ENCODE measurements around the gene TPRX1. TPM values are rescaled to one million over a fixed set of nuclear protein-coding genes. Genes with fewer than 3 reads are reported as not detected.
"Not testable (repeated sequence)": the region's sequence is repeated elsewhere in the genome, so short reads cannot be mapped to it uniquely, and the experiment has no call there.

The TPRX1 gene, protein sequence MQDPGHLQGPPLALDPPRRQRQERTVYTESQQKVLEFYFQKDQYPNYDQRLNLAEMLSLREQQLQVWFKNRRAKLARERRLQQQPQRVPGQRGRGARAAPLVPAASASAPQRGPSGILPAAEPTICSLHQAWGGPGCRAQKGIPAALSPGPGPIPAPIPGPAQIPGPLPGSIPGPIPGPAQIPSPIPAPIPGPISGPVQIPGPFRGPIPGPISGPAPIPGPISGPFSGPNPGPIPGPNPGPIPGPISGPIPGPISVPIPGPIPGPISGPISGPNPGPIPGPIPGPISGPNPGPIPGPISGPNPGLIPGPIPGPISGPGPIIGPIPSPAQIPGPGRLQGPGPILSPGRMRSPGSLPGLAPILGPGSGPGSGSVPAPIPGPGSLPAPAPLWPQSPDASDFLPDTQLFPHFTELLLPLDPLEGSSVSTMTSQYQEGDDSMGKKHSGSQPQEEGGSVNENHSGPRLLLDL
- 1 to 10 TPM in 1 of 8 experiments, under 1 TPM in 3, not detected in 4; 0.33 to 1.1 (median 0.46) TPM for total RNA-seq

GRCh38 chr19:47804451-47804850, at the start of gene TPRX1:
TSS of gene TPRX1 (minus strand) at chr19:47804551. CDS start at chr19:47804539, 12 bp downstream.
- H3K4me3 ChIP-seq; H3K4me1 ChIP-seq (replicated peaks in 1 of 2); in situ Hi-C loops (cut with MboI; ENCODE audit: low pct_unique_long_range_greater_than_20kb in 2 of 9, low sequenced_read_pairs in 9 of 9, unreplicated experiment in 9 of 9); H3K27ac ChIP-seq: not testable (repeated sequence)
- peak in 1 of 8 experiments; percentile 21 for ATAC-seq (replicated peaks in 6 of 8)
- WGBS, 10 experiments: no CpG with 5 or more reads among the region's 5 CpGs

- H3K27ac ChIP-seq: no peak overlapping the region
- in situ Hi-C loops (cut with MboI; ENCODE audit: low pct_unique_long_range_greater_than_20kb in 2 of 9, low sequenced_read_pairs in 9 of 9, unreplicated experiment in 9 of 9): no loop called here
- no peak overlapping the region for H3K4me3 ChIP-seq
- no peaks in the 10 kb centered on the region for H3K4me1 ChIP-seq (replicated peaks in 1 of 2)
- 29 to 94% (median 75%) methylated on average over 1 to 3 of the region's 5 CpGs; no CpG with 5 or more reads in 3 of the 10 experiments for WGBS, 10 experiments
- no peak for ATAC-seq (replicated peaks in 6 of 8)
Observed at GRCh38 chr19:47853003-47853402, 48.7 kb upstream of the TPRX1 start.

- H3K4me1 ChIP-seq (replicated peaks in 1 of 2): no peaks in the 10 kb centered on the region
- H3K27ac ChIP-seq: no peak overlapping the region
- 0 to 33% (median 5%) methylated on average over 3 to 13 of the region's 22 CpGs; no CpG with 5 or more reads in 2 of the 10 experiments for WGBS, 10 experiments
- in situ Hi-C loops (cut with MboI; ENCODE audit: low pct_unique_long_range_greater_than_20kb in 2 of 9, low sequenced_read_pairs in 9 of 9, unreplicated experiment in 9 of 9): no loop called here
- no peak for ATAC-seq (replicated peaks in 6 of 8)
- no peak overlapping the region for H3K4me3 ChIP-seq
Observed at GRCh38 chr19:47848823-47849473, 44.6 kb upstream of the TPRX1 start.

GRCh38 chr19:47848425-47848822, 44.1 kb upstream of the TPRX1 start:
- H3K4me1 ChIP-seq (replicated peaks in 1 of 2): no peaks in the 10 kb centered on the region
- in situ Hi-C loops (cut with MboI; ENCODE audit: low pct_unique_long_range_greater_than_20kb in 2 of 9, low sequenced_read_pairs in 9 of 9, unreplicated experiment in 9 of 9): no loop called here
- WGBS, 10 experiments: 0 to 100% (median 80%) methylated on average over 1 to 8 of the region's 10 CpGs; no CpG with 5 or more reads in 3 of the 10 experiments
- no peak overlapping the region for H3K27ac ChIP-seq
- H3K4me3 ChIP-seq: no peak overlapping the region
- ATAC-seq (replicated peaks in 6 of 8): no peak

GRCh38 chr19:47842941-47843340, 38.6 kb upstream of the TPRX1 start:
- ATAC-seq (replicated peaks in 6 of 8): no peak
- H3K4me1 ChIP-seq (replicated peaks in 1 of 2): no peaks in the 10 kb centered on the region
- no peak overlapping the region for H3K4me3 ChIP-seq
- in situ Hi-C loops (cut with MboI; ENCODE audit: low pct_unique_long_range_greater_than_20kb in 2 of 9, low sequenced_read_pairs in 9 of 9, unreplicated experiment in 9 of 9): no loop called here
- WGBS, 10 experiments: 23 to 100% (median 81%) methylated on average over 1 to 4 of the region's 5 CpGs; no CpG with 5 or more reads in 2 of the 10 experiments
- H3K27ac ChIP-seq: no peak overlapping the region

DNA sequence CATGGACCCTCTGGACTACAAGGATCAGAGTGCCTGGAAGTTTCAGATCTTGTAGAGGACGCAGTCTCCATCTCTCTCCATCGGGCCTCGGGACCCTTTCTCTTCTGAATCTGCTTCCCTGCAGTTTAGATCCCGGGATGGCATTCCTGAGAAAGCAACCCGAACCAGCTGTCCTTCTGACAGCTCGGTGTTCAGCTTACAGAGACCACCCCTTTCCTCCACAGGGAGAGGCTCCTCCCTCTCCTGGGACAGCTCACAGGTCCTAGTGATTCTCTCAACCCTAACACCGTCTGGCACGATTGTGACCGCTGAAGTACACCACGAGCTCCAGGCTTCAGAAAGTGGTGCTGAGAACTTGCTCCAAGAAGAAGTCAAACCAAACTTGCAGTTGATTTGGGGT, 35.6 kb upstream of the TPRX1 start:
- Histone ChIP-seq H3K27ac (no peak overlapping the region), H3K4me1 (replicated peaks in 1 of 2) (no peaks in the 10 kb centered on the region), H3K4me3 (no peak overlapping the region)
- 7 to 60% (median 50%) methylated on average over 1 to 7 of the region's 10 CpGs; no CpG with 5 or more reads in 7 of the 10 experiments for WGBS, 10 experiments
- in situ Hi-C loops (cut with MboI; ENCODE audit: low pct_unique_long_range_greater_than_20kb in 2 of 9, low sequenced_read_pairs in 9 of 9, unreplicated experiment in 9 of 9): no loop called here
- peak in 3 of 8 experiments; percentile 34 to 58 (median 47) for ATAC-seq (replicated peaks in 6 of 8)

- Histone ChIP-seq H3K27ac (no peak overlapping the region), H3K4me3 (no peak overlapping the region), H3K4me1 (replicated peaks in 1 of 2) (no peaks in the 10 kb centered on the region)
- no peak for ATAC-seq (replicated peaks in 6 of 8)
- WGBS, 10 experiments: 20% methylated on average over 1 of the region's 16 CpGs; no CpG with 5 or more reads in 9 of the 10 experiments
- in situ Hi-C loops (cut with MboI; ENCODE audit: low pct_unique_long_range_greater_than_20kb in 2 of 9, low sequenced_read_pairs in 9 of 9, unreplicated experiment in 9 of 9): no loop called here
Observed at GRCh38 chr19:47839411-47839810, 35.1 kb upstream of the TPRX1 start.

DNA sequence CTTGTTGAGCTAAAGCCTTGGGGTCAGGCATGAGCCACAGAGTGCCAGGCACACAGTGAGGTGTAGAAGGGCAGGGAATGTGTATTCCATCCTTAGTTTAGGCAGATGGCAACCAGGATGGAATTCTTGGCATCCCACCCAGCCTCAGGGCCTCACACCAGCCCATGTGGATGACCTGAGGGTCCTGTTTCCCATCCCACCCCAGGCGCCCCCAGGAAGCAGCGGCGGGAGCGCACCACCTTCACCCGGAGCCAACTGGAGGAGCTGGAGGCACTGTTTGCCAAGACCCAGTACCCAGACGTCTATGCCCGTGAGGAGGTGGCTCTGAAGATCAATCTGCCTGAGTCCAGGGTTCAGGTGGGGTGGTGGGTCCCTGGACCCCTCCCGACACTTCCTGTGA, 31.7 kb upstream of the TPRX1 start:
- Histone ChIP-seq H3K4me3 (no peak overlapping the region), H3K4me1 (replicated peaks in 1 of 2) (no peaks in the 10 kb centered on the region), H3K27ac (no peak overlapping the region)
- WGBS, 10 experiments: 20 to 83% (median 75%) methylated on average over 1 to 5 of the region's 8 CpGs; no CpG with 5 or more reads in 6 of the 10 experiments
- no peak for ATAC-seq (replicated peaks in 6 of 8)
- in situ Hi-C loops (cut with MboI; ENCODE audit: low pct_unique_long_range_greater_than_20kb in 2 of 9, low sequenced_read_pairs in 9 of 9, unreplicated experiment in 9 of 9): no loop called here

DNA sequence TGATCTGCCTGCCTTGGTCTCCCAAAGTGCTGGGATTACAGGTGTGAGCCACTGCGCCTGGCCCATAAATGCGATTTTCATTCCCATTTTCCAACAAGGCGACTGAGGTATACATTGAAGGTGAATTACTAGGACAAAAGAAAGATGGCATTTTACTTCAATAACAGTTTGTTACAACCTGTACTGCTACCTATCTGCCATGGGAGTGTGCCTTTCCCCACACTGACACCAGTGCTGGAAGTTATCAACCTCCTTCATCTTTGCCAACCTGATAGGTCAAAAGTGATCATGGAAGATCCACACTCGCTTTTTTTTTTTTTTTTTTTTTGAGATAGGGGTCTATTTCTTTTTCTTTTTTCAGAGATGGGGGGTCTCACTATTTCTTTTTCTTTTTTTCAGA, 28.4 kb upstream of the TPRX1 start:
- WGBS, 10 experiments: 14 to 100% (median 91%) methylated on average over 1 to 4 of the region's 4 CpGs; no CpG with 5 or more reads in 1 of the 10 experiments
- H3K27ac ChIP-seq: no peak overlapping the region
- H3K4me3 ChIP-seq: no peak overlapping the region
- H3K4me1 ChIP-seq (replicated peaks in 1 of 2): no peaks in the 10 kb centered on the region
- ATAC-seq (replicated peaks in 6 of 8): no peak
- in situ Hi-C loops (cut with MboI; ENCODE audit: low pct_unique_long_range_greater_than_20kb in 2 of 9, low sequenced_read_pairs in 9 of 9, unreplicated experiment in 9 of 9): no loop called here

- Histone ChIP-seq H3K27ac (no peak overlapping the region), H3K4me3 (no peak overlapping the region), H3K4me1 (replicated peaks in 1 of 2) (no peaks in the 10 kb centered on the region)
- in situ Hi-C loops (cut with MboI; ENCODE audit: low pct_unique_long_range_greater_than_20kb in 2 of 9, low sequenced_read_pairs in 9 of 9, unreplicated experiment in 9 of 9): no loop called here
- no peak for ATAC-seq (replicated peaks in 6 of 8)
- 10 to 100% (median 66%) methylated on average over 1 to 3 of the region's 6 CpGs; no CpG with 5 or more reads in 2 of the 10 experiments for WGBS, 10 experiments
Observed at GRCh38 chr19:47826800-47827199, 22.4 kb upstream of the TPRX1 start.

- in situ Hi-C loops (cut with MboI; ENCODE audit: low pct_unique_long_range_greater_than_20kb in 2 of 9, low sequenced_read_pairs in 9 of 9, unreplicated experiment in 9 of 9): no loop called here
- no peak for ATAC-seq (replicated peaks in 6 of 8)
Observed at GRCh38 chr19:47824396-47824795, 20.0 kb upstream of the TPRX1 start.

DNA sequence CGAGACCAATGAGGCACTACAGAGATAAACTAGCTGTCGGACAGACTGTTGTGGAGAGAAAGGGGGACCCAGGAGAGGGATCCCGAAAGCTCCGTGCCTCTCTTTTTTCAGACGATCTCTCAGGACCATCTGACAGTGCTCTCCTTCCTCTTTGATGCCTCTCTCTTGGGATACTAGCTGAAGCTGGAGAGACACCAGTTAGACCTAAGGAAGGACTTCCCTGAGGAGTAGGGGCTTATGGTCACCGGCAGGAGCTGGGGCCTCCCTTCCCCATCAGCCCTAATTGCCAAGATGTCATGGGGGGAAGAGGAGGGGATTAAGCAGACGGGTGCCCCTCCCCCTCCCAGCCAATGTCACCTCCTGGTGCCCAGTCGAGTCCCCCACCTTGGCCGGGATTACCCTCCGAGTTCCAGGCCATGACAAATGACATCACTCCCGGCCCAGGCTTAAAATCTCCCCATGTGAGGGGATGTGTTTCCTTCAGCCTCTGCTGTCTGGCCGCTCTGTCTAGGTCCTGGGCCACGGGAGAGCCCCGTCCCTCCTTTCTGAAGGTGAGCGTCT, 17.2 kb upstream of the TPRX1 start, which contains the start of gene CRX:
Gene CRX (plus strand): TSS at position 478 of the 561 bp plus-strand sequence. CDS start 12,507 bp downstream, outside the sequence.
- H3K4me1 ChIP-seq (replicated peaks in 1 of 2): peaks cover 2 to 8% of the 10 kb centered on the region in 2 donors
- in situ Hi-C loops (cut with MboI; ENCODE audit: low pct_unique_long_range_greater_than_20kb in 2 of 9, low sequenced_read_pairs in 9 of 9, unreplicated experiment in 9 of 9): no loop called here
- H3K4me3 ChIP-seq: no peak within 1 kb of the TSS
- no peak for ATAC-seq (replicated peaks in 6 of 8)
- H3K27ac ChIP-seq: no peak within 1 kb of the TSS
- whole genome bisulfite sequencing, 10 experiments: 35 to 100% (median 67%) methylated on average over 1 to 7 of the region's 15 CpGs; no CpG with 5 or more reads in 2 of the 10 experiments

More at GRCh38 chr19:47824396-47824795, 20.0 kb upstream of the TPRX1 start:
- 83 to 100% (median 90%) methylated on average over 1 to 3 of the region's 6 CpGs; no CpG with 5 or more reads in 7 of the 10 experiments for WGBS, 10 experiments
- H3K4me1 ChIP-seq (replicated peaks in 1 of 2): peaks cover 2 to 7% of the 10 kb centered on the region in 2 donors
- no peak overlapping the region for H3K27ac ChIP-seq
- no peak overlapping the region for H3K4me3 ChIP-seq

- no peak for ATAC-seq (replicated peaks in 6 of 8)
- 30 to 90% (median 71%) methylated on average over 2 of the region's 2 CpGs; no CpG with 5 or more reads in 2 of the 10 experiments for WGBS, 10 experiments
- Histone ChIP-seq H3K4me3 (no peak overlapping the region), H3K27ac (no peak overlapping the region), H3K4me1 (replicated peaks in 1 of 2) (peaks cover 2 to 8% of the 10 kb centered on the region in 2 donors)
- in situ Hi-C loops (cut with MboI; ENCODE audit: low pct_unique_long_range_greater_than_20kb in 2 of 9, low sequenced_read_pairs in 9 of 9, unreplicated experiment in 9 of 9): no loop called here
Observed at GRCh38 chr19:47820410-47820809, 16.1 kb upstream of the TPRX1 start.

All from motor neuron (in vitro differentiated cells).